ENCODE measurements around the gene UNK. TPM values are rescaled to one million over a fixed set of nuclear protein-coding genes. Genes with fewer than 3 reads are reported as not detected.

Gene UNK
- total and polyA plus RNA-seq, 9 of the 15 experiments (the other 6 are each of a cell fraction or from before 2014, with no cell fraction given): 12.8 to 38.6 (median 24.8) TPM

- TF ChIP-seq ZBTB11 (CRISPR knock-in tag; IDR thresholded peaks at IDR 0.05) (no peak), DPF2 (IDR thresholded peaks at IDR 0.05) (no peak), ZBTB1 (CRISPR knock-in tag; IDR thresholded peaks at IDR 0.05; ENCODE audit: borderline replicate concordance, low read depth) (no peak), ZFP30 (CRISPR knock-in tag; IDR thresholded peaks at IDR 0.05; ENCODE audit: borderline replicate concordance) (no peak), ZMIZ1 (IDR thresholded peaks at IDR 0.05; ENCODE audit: low read depth in 2 of 2, low read length in 2 of 2) (no peak), UBTF (IDR thresholded peaks at IDR 0.05; ENCODE audit: borderline replicate concordance in 1 of 2, low read depth in 2 of 2, low read length in 2 of 2) (no peak), ZNF408 (CRISPR knock-in tag; IDR thresholded peaks at IDR 0.05; ENCODE audit: low read depth) (no peak), ELF1 (tag; IDR thresholded peaks at IDR 0.05) (no peak), NCOA2 (IDR thresholded peaks at IDR 0.05; ENCODE audit: partially characterized antibody in 2 of 2) (no peak), ZNF740 (CRISPR knock-in tag; IDR thresholded peaks at IDR 0.05) (peak; percentile 14; the same call in 1 of the 2 replicates), ZNF740 (tag; IDR thresholded peaks at IDR 0.05) (no peak), ZFP36 (IDR thresholded peaks at IDR 0.05; ENCODE audit: low read depth, low read length, partially characterized antibody) (no peak), ARID3B (CRISPR knock-in tag; IDR thresholded peaks at IDR 0.05; ENCODE audit: borderline replicate concordance) (0 out of 2 replicates have a peak, but pooled peaks have one; percentile 51)
Observed at GRCh38 chr17:75778861-75779249, 5.8 kb upstream of the UNK start (continued).
